Smooth muscle cell (in vitro differentiated cells): ENCODE results near the gene CFB. TPM values are rescaled to one million over a fixed set of nuclear protein-coding genes. Genes with fewer than 3 reads are reported as not detected.
"Not testable (repeated sequence)": the region's sequence is repeated elsewhere in the genome, so short reads cannot be mapped to it uniquely, and the experiment has no call there.

Experiments
- DNase-seq: peaks from one replicate; lab custom pipeline; 2025; ENCODE audit not compliant: unreplicated experiment; lab: John Stamatoyannopoulos, UW
- H2AFZ ChIP-seq: fragments of 200-600 bp; sonication (generic); 2 replicates; pipeline ENCODE4 v1.6.0; 2016; ENCODE audit warnings: antibody characterized with exemption, low read depth, mild to moderate bottlenecking
- H3F3A ChIP-seq: fragments of 200-600 bp; sonication (generic); 2 replicates; pipeline ENCODE4 v1.6.0; 2017; ENCODE audit warnings: antibody characterized with exemption, low read depth
- H3K27ac ChIP-seq: fragments of 200-600 bp; sonication (generic); 2 replicates; pipeline ENCODE4 v1.5.1; 2016; ENCODE audit warnings: low read depth, mild to moderate bottlenecking
- H3K27me3 ChIP-seq: fragments of 200-600 bp; sonication (generic); 2 replicates; pipeline ENCODE4 v1.6.1; 2016; ENCODE audit warnings: low read depth, mild to moderate bottlenecking
- H3K36me3 ChIP-seq: fragments of 200-600 bp; sonication (generic); 2 replicates; pipeline ENCODE4 v1.5.1; 2016; ENCODE audit warnings: low read depth
- H3K4me1 ChIP-seq: fragments of 200-600 bp; sonication (generic); 2 replicates; pipeline ENCODE4 v1.5.1; 2016; ENCODE audit warnings: low read depth
- H3K4me2 ChIP-seq: fragments of 200-600 bp; sonication (generic); 2 replicates; pipeline ENCODE4 v1.6.0; 2016; ENCODE audit warnings: mild to moderate bottlenecking
- H3K4me3 ChIP-seq: fragments of 200-600 bp; sonication (generic); 2 replicates; pipeline ENCODE4 v1.5.1; 2016; ENCODE audit warnings: mild to moderate bottlenecking
- H3K79me2 ChIP-seq: fragments of 200-600 bp; sonication (generic); 2 replicates; pipeline ENCODE4 v1.6.0; 2016; ENCODE audit warnings: low read depth, mild to moderate bottlenecking
- H3K9ac ChIP-seq: fragments of 200-600 bp; sonication (generic); 2 replicates; pipeline ENCODE4 v1.6.0; 2016; ENCODE audit warnings: low read depth
- H3K9me3 ChIP-seq: fragments of 200-600 bp; sonication (generic); replicated peaks from 2 replicates; pipeline ENCODE4 v1.5.1; 2016; ENCODE audit warnings: low read depth
- H4K20me1 ChIP-seq: fragments of 200-600 bp; sonication (generic); 2 replicates; pipeline ENCODE4 v1.6.0; 2016; ENCODE audit warnings: low read depth
- WGBS: methylation state at CpG from one replicate; pipeline ENCODE4 v1.1.7; 2016; ENCODE audit warnings: low lambda C conversion rate; 5-methylcytosine and 5-hydroxymethylcytosine counted together
- microRNA counts: library from miRNA; unstranded; fragments of <30 nt; microRNA quantifications from one replicate; lab custom pipeline; 2016
- microRNA-seq: library from miRNA; unstranded; fragments of <30 nt; microRNA quantifications from one replicate; pipeline ENCODE4, GENCODE V29; 2016; ENCODE audit warnings: borderline number of aligned reads
- polyA plus RNA-seq: library from polyadenylated mRNA; unstranded; fragments of >200 nt; fragmentation: Nextera tagmentation; extraction: Ambion mirVana; gene quantifications from 2 replicates; pipeline ENCODE4 v1.2.1, GENCODE V29; 2016
- small RNA-seq: library from RNA; depleted of rRNA; stranded (forward); fragments of <200 nt; gene quantifications from one replicate; pipeline ENCODE3, GENCODE V24; 2014
- total RNA-seq: library from RNA; depleted of rRNA; stranded (reverse); fragments of >200 nt; gene quantifications from 2 replicates; pipeline ENCODE4 v1.2.3, GENCODE V29; 2014

Gene CFB
- total and polyA plus RNA-seq, 2 experiments from 2014 or later, result 2.3 TPM; not detected in 1

- not testable (repeated sequence) for H2AFZ ChIP-seq, H3K27ac ChIP-seq, H3K4me1 ChIP-seq, H3K36me3 ChIP-seq, H3K79me2 ChIP-seq, H3K4me2 ChIP-seq, H3K9me3 ChIP-seq, H3K4me3 ChIP-seq, H4K20me1 ChIP-seq, DNase-seq, H3K27me3 ChIP-seq, H3F3A ChIP-seq, H3K9ac ChIP-seq
- WGBS, result 93% methylated on average over 6 of the region's 6 CpGs
These were observed 50.5 kb downstream of the CFB start for GRCh38 chr6:31996385-31996784.

MicroRNA genes within 50 kb of the gene (microRNA counts, 767-probe panel; counts per million panel counts)
- 183 counts per million for microRNA hsa-miR-1236 (lab: Ali Mortazavi, UCI)

Small RNA genes within 50 kb of the gene (microRNA-seq; reads per million reads assigned to microRNA genes)
- 1.8 reads per million for gene MIR1236

Small RNA genes within 50 kb of the gene (small RNA-seq; reads per million reads assigned to genes)
- gene AL645922.1, result not detected

Other genes with a start within 250 kb of the CFB start
Only the 30 nearest of the 37 such genes appear.
- 3.8 and 5.2 TPM in 2 replicates for gene LY6G6C, start 224.3 kb upstream of the CFB start, total RNA-seq
- 3.9 and 7.2 TPM in 2 replicates for gene LY6G6C, start 224.3 kb upstream of the CFB start, polyA plus RNA-seq
- gene MPIG6B, start 222.7 kb upstream of the CFB start, total RNA-seq, result 0.09 TPM in 1 of 2 replicates, not detected in the other
- gene MPIG6B, start 222.7 kb upstream of the CFB start, polyA plus RNA-seq, result 1.1 TPM in 1 of 2 replicates, not detected in the other
- 62.9 and 104 TPM in 2 replicates for gene DDAH2, start 216.8 kb upstream of the CFB start, total RNA-seq
- gene DDAH2, start 216.8 kb upstream of the CFB start, polyA plus RNA-seq, result 122 and 134 TPM in 2 replicates
- gene CLIC1, start 209.6 kb upstream of the CFB start, total RNA-seq, result 373 and 417 TPM in 2 replicates
- gene CLIC1, start 209.6 kb upstream of the CFB start, polyA plus RNA-seq, result 610 and 628 TPM in 2 replicates
- gene MSH5, start 206.1 kb upstream of the CFB start, total RNA-seq, result 10.6 and 15.4 TPM in 2 replicates
- gene MSH5, start 206.1 kb upstream of the CFB start, polyA plus RNA-seq, result 4.7 and 10.5 TPM in 2 replicates
- gene SAPCD1, start 183.4 kb upstream of the CFB start, total RNA-seq, result not detected in 2 replicates
- 1.4 and 1.8 TPM in 2 replicates for gene SAPCD1, start 183.4 kb upstream of the CFB start, polyA plus RNA-seq
- 0.22 and 0.58 TPM in 2 replicates for gene VWA7, start 168.8 kb upstream of the CFB start, total RNA-seq
- gene VWA7, start 168.8 kb upstream of the CFB start, polyA plus RNA-seq, result 0.08 and 0.28 TPM in 2 replicates
- gene VARS1, start 150.3 kb upstream of the CFB start, total RNA-seq, result 31.9 and 60.8 TPM in 2 replicates
- gene VARS1, start 150.3 kb upstream of the CFB start, polyA plus RNA-seq, result 76.9 and 80.8 TPM in 2 replicates
- 62.0 and 91.2 TPM in 2 replicates for gene LSM2, start 139.1 kb upstream of the CFB start, total RNA-seq
- 73.6 and 81.6 TPM in 2 replicates for gene LSM2, start 139.1 kb upstream of the CFB start, polyA plus RNA-seq
- 0.63 and 0.94 TPM in 2 replicates for gene HSPA1L, start 130.8 kb upstream of the CFB start, total RNA-seq
- 0.19 and 1.0 TPM in 2 replicates for gene HSPA1L, start 130.8 kb upstream of the CFB start, polyA plus RNA-seq
- gene HSPA1A, start 130.6 kb upstream of the CFB start, total RNA-seq, result 52.6 and 59.5 TPM in 2 replicates
- gene HSPA1A, start 130.6 kb upstream of the CFB start, polyA plus RNA-seq, result 61.2 and 71.6 TPM in 2 replicates
- gene HSPA1B, start 118.4 kb upstream of the CFB start, total RNA-seq, result 33.6 and 43.1 TPM in 2 replicates
- 30.7 and 36.7 TPM in 2 replicates for gene HSPA1B, start 118.4 kb upstream of the CFB start, polyA plus RNA-seq
- gene NEU1, start 83.3 kb upstream of the CFB start, total RNA-seq, result 40.0 and 47.5 TPM in 2 replicates
- 52.1 and 52.7 TPM in 2 replicates for gene NEU1, start 83.3 kb upstream of the CFB start, polyA plus RNA-seq
- gene SLC44A4, start 67.1 kb upstream of the CFB start, total RNA-seq, result 0.72 and 0.85 TPM in 2 replicates
- 0.30 and 0.52 TPM in 2 replicates for gene SLC44A4, start 67.1 kb upstream of the CFB start, polyA plus RNA-seq
- 17.4 and 17.6 TPM in 2 replicates for gene EHMT2, start 48.4 kb upstream of the CFB start, total RNA-seq
- 33.9 and 38.9 TPM in 2 replicates for gene EHMT2, start 48.4 kb upstream of the CFB start, polyA plus RNA-seq
- gene ZBTB12, start 44.0 kb upstream of the CFB start, total RNA-seq, result 0.04 and 0.54 TPM in 2 replicates
- gene ZBTB12, start 44.0 kb upstream of the CFB start, polyA plus RNA-seq, result 0.39 TPM in 1 of 2 replicates, not detected in the other
- 0.27 TPM in 1 of 2 replicates, not detected in the other for gene C2, start 18.4 kb upstream of the CFB start, total RNA-seq
- 0.37 TPM in 2 replicates for gene C2, start 18.4 kb upstream of the CFB start, polyA plus RNA-seq
- gene NELFE, start 12.9 kb downstream of the CFB start, total RNA-seq, result 78.6 and 91.5 TPM in 2 replicates
- gene NELFE, start 12.9 kb downstream of the CFB start, polyA plus RNA-seq, result 125 and 134 TPM in 2 replicates
- 24.6 and 27.6 TPM in 2 replicates for gene SKIC2, start 13.1 kb downstream of the CFB start, total RNA-seq
- 55.0 and 56.0 TPM in 2 replicates for gene SKIC2, start 13.1 kb downstream of the CFB start, polyA plus RNA-seq
- 7.8 and 11.0 TPM in 2 replicates for gene DXO, start 26.0 kb downstream of the CFB start, total RNA-seq
- 21.9 and 23.5 TPM in 2 replicates for gene DXO, start 26.0 kb downstream of the CFB start, polyA plus RNA-seq
- gene C4A, start 36.0 kb downstream of the CFB start, total RNA-seq, result 2.8 and 4.6 TPM in 2 replicates
- gene C4A, start 36.0 kb downstream of the CFB start, polyA plus RNA-seq, result 1.7 and 4.4 TPM in 2 replicates
- 1.7 and 3.8 TPM in 2 replicates for gene C4B, start 68.7 kb downstream of the CFB start, total RNA-seq
- 1.3 and 2.9 TPM in 2 replicates for gene C4B, start 68.7 kb downstream of the CFB start, polyA plus RNA-seq
- 0.58 TPM in 1 of 2 replicates, not detected in the other for gene CYP21A2, start 92.3 kb downstream of the CFB start, total RNA-seq
- 0.38 TPM in 1 of 2 replicates, not detected in the other for gene CYP21A2, start 92.3 kb downstream of the CFB start, polyA plus RNA-seq
- 1.1 and 1.8 TPM in 2 replicates for gene TNXB, start 163.2 kb downstream of the CFB start, total RNA-seq
- 1.1 and 4.3 TPM in 2 replicates for gene TNXB, start 163.2 kb downstream of the CFB start, polyA plus RNA-seq
- 22.2 and 23.0 TPM in 2 replicates for gene ATF6B, start 182.2 kb downstream of the CFB start, total RNA-seq
- gene ATF6B, start 182.2 kb downstream of the CFB start, polyA plus RNA-seq, result 22.5 and 39.8 TPM in 2 replicates
- 5.3 and 6.5 TPM in 2 replicates for gene FKBPL, start 184.2 kb downstream of the CFB start, total RNA-seq
- 5.4 and 7.7 TPM in 2 replicates for gene FKBPL, start 184.2 kb downstream of the CFB start, polyA plus RNA-seq
- 0.94 TPM in 1 of 2 replicates, not detected in the other for gene PRRT1, start 205.8 kb downstream of the CFB start, total RNA-seq
- 1.4 and 3.3 TPM in 2 replicates for gene PRRT1, start 205.8 kb downstream of the CFB start, polyA plus RNA-seq
- gene PPT2, start 208.0 kb downstream of the CFB start, total RNA-seq, result 13.3 and 17.5 TPM in 2 replicates
- 15.7 and 17.8 TPM in 2 replicates for gene PPT2, start 208.0 kb downstream of the CFB start, polyA plus RNA-seq
- gene EGFL8, start 218.5 kb downstream of the CFB start, total RNA-seq, result 3.6 and 5.6 TPM in 2 replicates
- 4.3 and 8.2 TPM in 2 replicates for gene EGFL8, start 218.5 kb downstream of the CFB start, polyA plus RNA-seq
- 60.5 and 71.1 TPM in 2 replicates for gene AGPAT1, start 230.0 kb downstream of the CFB start, total RNA-seq
- gene AGPAT1, start 230.0 kb downstream of the CFB start, polyA plus RNA-seq, result 51.8 and 52.4 TPM in 2 replicates